ENCODE results near the gene BAIAP2.

BAIAP2 gene

DNA sequence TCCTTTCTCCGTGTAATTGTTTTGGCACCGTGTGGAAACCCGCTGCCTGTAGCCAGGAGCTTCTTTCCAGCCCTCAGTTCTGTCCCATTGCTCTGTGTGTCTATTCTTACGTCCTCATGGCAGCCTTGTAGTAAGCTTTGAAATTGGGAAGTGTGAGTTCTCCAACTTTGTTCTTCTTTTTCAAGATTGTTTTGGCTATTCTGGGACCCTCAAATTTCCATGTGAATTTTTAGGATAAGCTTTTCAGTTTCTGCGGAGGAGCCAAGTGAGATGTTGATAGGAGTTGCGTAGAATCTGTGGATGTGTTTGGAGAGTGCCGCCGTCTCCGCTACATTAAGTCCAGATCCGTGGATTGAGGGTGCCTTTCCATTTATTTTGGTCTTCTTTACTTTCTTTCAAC is 28.1 kb upstream of the BAIAP2 start:
- no peak for DNase-seq (ENCODE audit: low read depth, low spot score)
- Histone ChIP-seq H3K9me3 (ENCODE audit: low read depth, low read length) (no peaks in the 10 kb centered on the region), H3K36me3 (ENCODE audit: insufficient read depth, low read length) (no peaks in the 10 kb centered on the region), H3K4me3 (no peak overlapping the region), H3K27ac (no peak overlapping the region), H3K9ac (ENCODE audit: insufficient read length) (no peak overlapping the region)
- no peak for TF ChIP-seq POLR2AphosphoS5 (IDR thresholded peaks at IDR 0.05; ENCODE audit: borderline replicate concordance, low read depth, low read length)
- no peak for TF ChIP-seq EZH2 (IDR thresholded peaks at IDR 0.05)
- TF ChIP-seq FOXP2 (optimal IDR thresholded peaks at IDR 0.05; ENCODE audit: control extremely low read depth, extremely low read length, insufficient read depth) = no peak

DNA sequence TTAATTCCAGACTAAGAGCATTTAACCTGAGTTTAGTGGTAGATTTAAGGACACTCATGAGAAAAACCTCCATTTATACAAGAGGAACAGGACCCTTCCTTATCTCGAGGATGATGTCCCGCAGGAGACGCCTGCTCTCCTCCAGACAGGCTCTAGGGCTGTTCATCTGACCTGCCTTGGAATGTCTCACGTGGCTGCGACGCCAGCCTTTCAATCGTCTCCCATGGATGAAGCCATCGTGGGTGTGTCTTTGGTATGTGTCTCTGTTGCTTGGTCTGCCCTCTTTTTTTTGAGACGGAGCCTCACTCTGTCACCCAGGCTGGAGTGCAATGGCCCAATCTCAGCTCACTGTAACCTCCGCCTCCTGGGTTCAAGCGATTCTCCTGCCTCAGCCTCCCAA is 26.8 kb upstream of the BAIAP2 start:
- TF ChIP-seq FOXP2 (optimal IDR thresholded peaks at IDR 0.05; ENCODE audit: control extremely low read depth, extremely low read length, insufficient read depth) = no peak
- no peak for TF ChIP-seq POLR2AphosphoS5 (IDR thresholded peaks at IDR 0.05; ENCODE audit: borderline replicate concordance, low read depth, low read length)
- TF ChIP-seq EZH2 (IDR thresholded peaks at IDR 0.05) = no peak
- Histone ChIP-seq H3K36me3 (ENCODE audit: insufficient read depth, low read length) (no peaks in the 10 kb centered on the region), H3K27ac (no peak overlapping the region), H3K4me3 (no peak overlapping the region), H3K9ac (ENCODE audit: insufficient read length) (no peak overlapping the region), H3K9me3 (ENCODE audit: low read depth, low read length) (no peaks in the 10 kb centered on the region)
- DNase-seq (ENCODE audit: low read depth, low spot score) = no peak

DNA sequence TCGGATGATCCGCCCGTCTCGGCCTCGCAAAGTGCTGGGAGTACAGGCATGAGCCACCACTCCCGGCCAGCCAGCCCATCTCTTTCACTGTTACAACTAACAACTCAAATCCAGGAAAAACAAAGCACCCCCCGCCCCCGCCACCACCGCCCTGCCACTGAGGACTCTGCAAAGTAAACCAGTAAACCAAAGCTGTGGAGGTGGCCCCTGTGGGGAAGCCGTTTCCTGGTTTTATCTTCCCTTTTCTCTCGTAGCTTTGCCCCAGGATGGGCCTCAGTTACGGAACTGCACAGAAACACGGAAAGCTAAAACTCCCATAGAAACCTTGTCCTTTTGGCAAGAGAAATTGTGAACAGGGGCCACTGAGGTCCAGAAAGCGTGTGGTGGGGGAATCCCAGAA is 25.8 kb upstream of the BAIAP2 start:
- no peak overlapping the region for H3K27ac ChIP-seq

DNA sequence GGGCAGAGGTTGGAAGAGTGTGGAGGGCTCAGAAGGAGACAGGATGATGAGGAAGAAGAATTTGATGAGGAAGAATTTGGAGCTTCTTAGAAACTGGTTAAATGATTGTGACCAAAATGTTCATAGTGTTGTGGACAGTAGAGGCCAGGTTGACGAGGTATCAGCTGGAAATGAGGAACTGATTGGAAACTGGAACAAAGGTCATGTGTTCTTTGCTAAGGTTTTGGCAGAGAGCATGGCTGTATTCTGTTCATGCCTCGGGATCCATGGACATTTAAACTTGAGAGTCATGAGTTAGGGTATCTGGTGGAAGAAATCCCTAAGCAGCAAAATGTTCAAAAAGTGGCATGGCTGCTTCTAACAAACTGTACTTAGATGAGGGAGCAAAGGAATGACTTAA is 24.0 kb upstream of the BAIAP2 start:
- no peak overlapping the region for H3K9ac ChIP-seq (ENCODE audit: insufficient read length)
- no peak overlapping the region for H3K4me3 ChIP-seq
- no peak overlapping the region for H3K27ac ChIP-seq
- no peak for DNase-seq (ENCODE audit: low read depth, low spot score)
- H3K36me3 ChIP-seq (ENCODE audit: insufficient read depth, low read length) = no peaks in the 10 kb centered on the region
- TF ChIP-seq POLR2AphosphoS5 (IDR thresholded peaks at IDR 0.05; ENCODE audit: borderline replicate concordance, low read depth, low read length) (no peak), FOXP2 (optimal IDR thresholded peaks at IDR 0.05; ENCODE audit: control extremely low read depth, extremely low read length, insufficient read depth) (no peak)
- no peaks in the 10 kb centered on the region for H3K9me3 ChIP-seq (ENCODE audit: low read depth, low read length)

More for the DNA sequence above, 25.8 kb upstream of the BAIAP2 start:
- no peak for DNase-seq (ENCODE audit: low read depth, low spot score)
- Histone ChIP-seq H3K36me3 (ENCODE audit: insufficient read depth, low read length) (no peaks in the 10 kb centered on the region), H3K9me3 (ENCODE audit: low read depth, low read length) (no peaks in the 10 kb centered on the region), H3K4me3 (no peak overlapping the region), H3K9ac (ENCODE audit: insufficient read length) (no peak overlapping the region)
- TF ChIP-seq POLR2AphosphoS5 (IDR thresholded peaks at IDR 0.05; ENCODE audit: borderline replicate concordance, low read depth, low read length) (no peak), EZH2 (IDR thresholded peaks at IDR 0.05) (no peak), FOXP2 (optimal IDR thresholded peaks at IDR 0.05; ENCODE audit: control extremely low read depth, extremely low read length, insufficient read depth) (no peak)

DNA sequence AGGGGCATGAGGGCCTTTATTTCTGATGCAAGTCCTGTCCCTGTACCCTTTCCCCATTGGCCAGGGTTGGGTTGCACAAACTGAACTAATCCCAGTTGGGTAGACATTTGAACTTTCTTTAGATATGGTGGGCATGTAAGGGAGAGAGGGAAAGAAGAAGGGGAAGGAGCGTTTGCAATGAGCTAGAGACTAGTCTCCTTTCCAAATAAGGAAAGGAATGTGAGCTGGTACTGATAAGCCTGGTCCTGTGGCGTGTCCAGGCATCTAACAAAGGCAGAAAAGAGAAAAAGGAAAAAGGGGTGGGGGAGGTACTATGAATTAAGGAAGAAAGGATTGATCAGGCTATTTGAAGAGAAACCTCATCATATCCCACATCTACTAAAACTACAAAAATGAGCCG is 23.0 kb upstream of the BAIAP2 start:
- H3K27ac ChIP-seq = no peak overlapping the region
- no peaks in the 10 kb centered on the region for H3K36me3 ChIP-seq (ENCODE audit: insufficient read depth, low read length)
- no peak for DNase-seq (ENCODE audit: low read depth, low spot score)
- no peak overlapping the region for H3K4me3 ChIP-seq
- no peak overlapping the region for H3K9ac ChIP-seq (ENCODE audit: insufficient read length)
- no peaks in the 10 kb centered on the region for H3K9me3 ChIP-seq (ENCODE audit: low read depth, low read length)
- TF ChIP-seq EZH2 (IDR thresholded peaks at IDR 0.05) (no peak), FOXP2 (optimal IDR thresholded peaks at IDR 0.05; ENCODE audit: control extremely low read depth, extremely low read length, insufficient read depth) (no peak), POLR2AphosphoS5 (IDR thresholded peaks at IDR 0.05; ENCODE audit: borderline replicate concordance, low read depth, low read length) (no peak)

DNA sequence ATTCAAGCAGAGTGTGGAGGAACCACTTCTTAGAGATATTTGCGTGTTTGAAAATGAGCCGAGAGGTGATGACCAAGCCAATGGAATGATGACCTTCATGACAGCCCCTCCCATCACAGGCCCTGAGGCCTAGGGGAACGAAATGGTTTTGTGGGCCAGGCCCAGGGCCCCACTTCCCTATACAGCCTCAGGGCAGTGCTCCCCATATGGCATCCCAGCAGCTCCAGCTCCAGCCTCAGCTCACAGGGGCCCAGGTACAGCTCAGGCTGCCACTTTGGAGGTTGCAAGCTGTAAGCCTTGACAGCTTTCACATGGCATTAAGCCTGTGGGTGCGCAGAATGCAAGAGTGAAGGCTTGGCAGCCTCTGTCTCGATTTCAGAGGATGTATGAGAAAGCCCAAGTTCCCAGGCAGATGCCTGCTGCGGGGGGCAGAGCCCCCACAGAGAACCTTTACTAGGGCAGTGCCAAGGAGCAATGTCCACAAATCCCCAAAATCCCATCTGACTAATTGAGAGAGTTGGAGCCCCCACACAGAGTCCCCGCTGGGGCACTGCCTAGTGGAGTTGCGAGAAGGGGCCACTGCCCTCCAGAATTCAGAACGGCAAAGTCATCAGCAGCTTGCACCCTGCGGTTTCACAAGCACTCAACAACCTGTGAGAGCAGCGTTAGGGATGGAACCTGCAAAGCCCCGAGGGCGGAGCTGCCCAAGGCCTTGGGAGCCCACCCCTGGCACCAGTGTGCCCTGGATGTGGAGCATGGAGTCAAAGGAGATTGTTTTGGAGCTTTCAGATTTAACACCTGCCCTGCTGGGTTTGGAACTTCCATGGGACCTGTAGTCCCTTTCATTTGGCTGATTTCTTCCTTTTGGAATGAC is 22.1 kb upstream of the BAIAP2 start:
- H3K27ac ChIP-seq = no peak overlapping the region
- no peak for TF ChIP-seq FOXP2 (optimal IDR thresholded peaks at IDR 0.05; ENCODE audit: control extremely low read depth, extremely low read length, insufficient read depth)
- TF ChIP-seq EZH2 (IDR thresholded peaks at IDR 0.05) = no peak
- TF ChIP-seq POLR2AphosphoS5 (IDR thresholded peaks at IDR 0.05; ENCODE audit: borderline replicate concordance, low read depth, low read length) = no peak
- H3K4me3 ChIP-seq = no peak overlapping the region
- H3K9ac ChIP-seq (ENCODE audit: insufficient read length) = no peak overlapping the region
- no peaks in the 10 kb centered on the region for H3K9me3 ChIP-seq (ENCODE audit: low read depth, low read length)
- no peaks in the 10 kb centered on the region for H3K36me3 ChIP-seq (ENCODE audit: insufficient read depth, low read length)
- no peak for DNase-seq (ENCODE audit: low read depth, low spot score)

DNA sequence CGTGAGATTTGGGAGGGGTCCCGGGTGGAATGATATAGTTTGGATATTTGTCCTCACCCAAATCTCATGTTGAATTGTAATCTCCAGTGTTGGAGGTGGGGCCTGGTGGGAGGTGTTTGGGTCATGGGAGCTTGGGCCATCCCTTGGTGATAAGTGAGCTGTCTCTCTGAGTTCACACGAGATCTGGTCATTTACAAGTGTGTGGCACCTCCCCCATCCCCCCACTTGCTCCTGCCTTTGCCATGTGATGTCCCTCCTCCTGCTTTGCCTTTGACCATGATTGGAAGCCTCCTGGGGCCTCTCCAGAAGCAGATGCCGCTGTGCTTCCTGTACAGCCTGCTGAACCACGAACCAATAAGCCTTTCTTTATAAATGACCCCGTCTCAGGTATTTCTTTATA is 21.3 kb upstream of the BAIAP2 start:
- Histone ChIP-seq H3K9ac (ENCODE audit: insufficient read length) (no peak overlapping the region), H3K36me3 (ENCODE audit: insufficient read depth, low read length) (no peaks in the 10 kb centered on the region), H3K27ac (no peak overlapping the region), H3K9me3 (ENCODE audit: low read depth, low read length) (no peaks in the 10 kb centered on the region), H3K4me3 (no peak overlapping the region)
- no peak for DNase-seq (ENCODE audit: low read depth, low spot score)
- TF ChIP-seq POLR2AphosphoS5 (IDR thresholded peaks at IDR 0.05; ENCODE audit: borderline replicate concordance, low read depth, low read length) = no peak
- no peak for TF ChIP-seq EZH2 (IDR thresholded peaks at IDR 0.05)
- TF ChIP-seq FOXP2 (optimal IDR thresholded peaks at IDR 0.05; ENCODE audit: control extremely low read depth, extremely low read length, insufficient read depth) = no peak

DNA sequence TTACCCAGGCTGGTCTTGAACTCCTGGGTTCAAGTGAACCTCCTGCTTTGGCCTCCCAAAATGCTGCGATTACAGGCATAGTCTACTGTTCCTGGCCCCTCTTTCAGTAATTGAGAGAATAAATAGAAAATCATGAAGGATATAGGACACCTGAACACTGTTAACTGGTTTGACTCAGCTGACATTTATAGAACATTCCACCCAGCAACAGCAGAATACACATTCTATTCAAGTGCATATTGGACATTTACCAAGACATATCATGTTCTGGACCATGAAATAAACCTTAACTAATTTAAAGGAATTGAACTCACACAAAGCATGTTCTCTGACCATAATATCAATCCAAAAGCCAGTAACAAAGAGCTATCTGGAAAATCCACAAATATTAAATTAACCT is 19.8 kb upstream of the BAIAP2 start:
- TF ChIP-seq EZH2 (IDR thresholded peaks at IDR 0.05) (no peak), POLR2AphosphoS5 (IDR thresholded peaks at IDR 0.05; ENCODE audit: borderline replicate concordance, low read depth, low read length) (no peak), FOXP2 (optimal IDR thresholded peaks at IDR 0.05; ENCODE audit: control extremely low read depth, extremely low read length, insufficient read depth) (no peak)
- no peak for DNase-seq (ENCODE audit: low read depth, low spot score)
- no peak overlapping the region for H3K27ac ChIP-seq
- no peaks in the 10 kb centered on the region for H3K9me3 ChIP-seq (ENCODE audit: low read depth, low read length)
- H3K4me3 ChIP-seq = no peak overlapping the region
- H3K9ac ChIP-seq (ENCODE audit: insufficient read length) = no peak overlapping the region
- H3K36me3 ChIP-seq (ENCODE audit: insufficient read depth, low read length) = no peaks in the 10 kb centered on the region
